CD14-positive monocyte (primary cell): ENCODE measurements around the gene URM1. TPM values are rescaled to one million over a fixed set of nuclear protein-coding genes. Genes with fewer than 3 reads are reported as not detected.

Source experiments
- DNase-seq, 3 donors: peaks; one replicate each; pipeline ENCODE4 v3.0.0-alpha.2; 2011 to 2022
- H2AFZ ChIP-seq: 2 replicates; pipeline ENCODE4 v1.6.0; 2012; ENCODE audit warnings: mild to moderate bottlenecking, low read depth, low read length, inconsistent platforms; ENCODE audit not compliant: insufficient read depth, poor library complexity, severe bottlenecking
- H3K27ac ChIP-seq, 2 donors: 1 replicate in 1 of 2; 2 replicates in 1 of 2; pipeline ENCODE4 v1.5.1; 2012 to 2013; ENCODE audit warnings: low read length in 2 of 2, control low read depth in 1 of 2, inconsistent platforms in 1 of 2, low read depth in 1 of 2, mild to moderate bottlenecking in 1 of 2
- H3K27me3 ChIP-seq, 2 donors: one replicate each; pipeline versions ENCODE4 v1.6.0 to v1.6.1; 2011 to 2013; ENCODE audit warnings: low read length in 2 of 2; ENCODE audit not compliant: control insufficient read depth in 2 of 2, insufficient read depth in 2 of 2
- H3K36me3 ChIP-seq, 2 donors: replicated peaks in 1 of 2; 1 replicate in 1 of 2; 2 replicates in 1 of 2; pipeline versions ENCODE4 v1.5.1 to v1.6.1; 2012 to 2013; ENCODE audit warnings: low read length in 2 of 2, control low read depth in 1 of 2, inconsistent platforms in 1 of 2, mild to moderate bottlenecking in 1 of 2; ENCODE audit not compliant: insufficient read depth in 2 of 2, control insufficient read depth in 1 of 2
- H3K4me1 ChIP-seq, 2 donors: 1 replicate in 1 of 2; 2 replicates in 1 of 2; pipeline versions ENCODE4 v1.5.1 to v1.6.1; 2012 to 2013; ENCODE audit warnings: low read length in 2 of 2, control low read depth in 1 of 2, inconsistent platforms in 1 of 2, mild to moderate bottlenecking in 1 of 2, moderate library complexity in 1 of 2; ENCODE audit not compliant: insufficient read depth in 2 of 2, control insufficient read depth in 1 of 2
- H3K4me2 ChIP-seq: replicated peaks from 2 replicates; pipeline ENCODE3; 2012; ENCODE audit warnings: low read length, moderate library complexity, mild to moderate bottlenecking; ENCODE audit not compliant: poor library complexity, severe bottlenecking; ENCODE audit errors: extremely low read depth
- H3K4me3 ChIP-seq, 3 experiments: fragments of 200-600 bp in 1 of 3; sonication (generic) in 1 of 3; replicated peaks in 1 of 3; 1 replicate in 2 of 3; 2 replicates in 1 of 3; pipeline ENCODE4 v1.5.1; 2011 to 2013; ENCODE audit warnings: low read length in 3 of 3, mild to moderate bottlenecking in 3 of 3, control low read depth in 2 of 3, low read depth in 2 of 3, inconsistent platforms in 1 of 3, moderate library complexity in 1 of 3
- H3K79me2 ChIP-seq: 2 replicates; pipeline ENCODE4 v1.6.0; 2012; ENCODE audit warnings: mild to moderate bottlenecking, control low read depth, inconsistent platforms, low read length, moderate library complexity; ENCODE audit not compliant: insufficient read depth
- H3K9ac ChIP-seq: 2 replicates; pipeline ENCODE4 v1.6.0; 2017; ENCODE audit warnings: low read length, mild to moderate bottlenecking; ENCODE audit not compliant: insufficient read depth, poor library complexity, severe bottlenecking
- H3K9me3 ChIP-seq, 2 donors: replicated peaks in 1 of 2; 1 replicate in 1 of 2; 2 replicates in 1 of 2; pipeline versions ENCODE4 v1.5.1 to v1.6.1; 2012 to 2013; ENCODE audit warnings: low read length in 2 of 2, control low read depth in 1 of 2; ENCODE audit not compliant: control insufficient read depth in 1 of 2, insufficient read depth in 1 of 2
- H4K20me1 ChIP-seq: 2 replicates; pipeline ENCODE4 v1.6.0; 2012; ENCODE audit warnings: mild to moderate bottlenecking, low read length, control low read depth, moderate library complexity; ENCODE audit not compliant: insufficient read depth
- H3K27ac Mint-ChIP-seq, 7 donors: one replicate each; pipeline ENCODE4 v1.8.0; 2020; ENCODE audit warnings: mild to moderate bottlenecking in 7 of 7, mixed read lengths in 7 of 7, moderate library complexity in 6 of 7, inconsistent platforms in 2 of 7
- H3K27me3 Mint-ChIP-seq, 3 donors: one replicate each; pipeline ENCODE4 v1.8.0; 2021 to 2022; ENCODE audit warnings: low read depth in 3 of 3, mild to moderate bottlenecking in 3 of 3, mixed read lengths in 3 of 3, moderate library complexity in 3 of 3, inconsistent platforms in 1 of 3
- H3K36me3 Mint-ChIP-seq, 2 donors: one replicate each; pipeline ENCODE4 v1.8.0; 2020; ENCODE audit warnings: mixed read lengths in 2 of 2, inconsistent platforms in 1 of 2, mild to moderate bottlenecking in 1 of 2
- H3K4me1 Mint-ChIP-seq: one replicate; pipeline ENCODE4 v1.8.0; 2020; ENCODE audit warnings: mild to moderate bottlenecking, mixed read lengths
- H3K4me3 Mint-ChIP-seq, 2 donors: one replicate each; pipeline ENCODE4 v1.8.0; 2020; ENCODE audit warnings: mild to moderate bottlenecking in 2 of 2, mixed read lengths in 2 of 2, moderate library complexity in 1 of 2
- H3K9me3 Mint-ChIP-seq, 7 donors: one replicate each; pipeline ENCODE4 v1.8.0; 2020 to 2022; ENCODE audit warnings: mixed read lengths in 7 of 7, mild to moderate bottlenecking in 6 of 7, moderate library complexity in 6 of 7, inconsistent platforms in 2 of 7
- CTCF ChIP-seq: fragments of 200-600 bp; IDR thresholded peaks from one replicate; pipeline ENCODE4 v1.8.0; 2022; ENCODE audit warnings: antibody characterized with exemption, mild to moderate bottlenecking
- WGBS: methylation state at CpG from one replicate; pipeline ENCODE4 v1.1.5; 2013; ENCODE audit warnings: missing lambda C conversion rate; ENCODE audit not compliant: insufficient coverage; 5-methylcytosine and 5-hydroxymethylcytosine counted together
- intact Hi-C, 2 donors: fragments of 100-400 bp; cut with micrococcal nuclease; formaldehyde crosslinking; loops; one replicate each; pipeline versions ENCODE4 v1.15.0 to v1.15.1; 2023
- polyA plus RNA-seq, 3 donors: library from polyadenylated mRNA; depleted of rRNA in 1 of 3; unstranded in 2 of 3; stranded (reverse) in 1 of 3; fragments of 300-500 nt in 2 of 3; fragments of >200 nt in 1 of 3; fragmentation: Illumina TruSeq in 2 of 3; gene quantifications; 1 replicate in 2 of 3; 2 replicates in 1 of 3; pipeline ENCODE4 v1.2.3, GENCODE V29; 2012 to 2021

The URM1 gene
- polyA plus RNA-seq, 3 donors: 37.5 to 39.7 (median 38.3) TPM

DNA sequence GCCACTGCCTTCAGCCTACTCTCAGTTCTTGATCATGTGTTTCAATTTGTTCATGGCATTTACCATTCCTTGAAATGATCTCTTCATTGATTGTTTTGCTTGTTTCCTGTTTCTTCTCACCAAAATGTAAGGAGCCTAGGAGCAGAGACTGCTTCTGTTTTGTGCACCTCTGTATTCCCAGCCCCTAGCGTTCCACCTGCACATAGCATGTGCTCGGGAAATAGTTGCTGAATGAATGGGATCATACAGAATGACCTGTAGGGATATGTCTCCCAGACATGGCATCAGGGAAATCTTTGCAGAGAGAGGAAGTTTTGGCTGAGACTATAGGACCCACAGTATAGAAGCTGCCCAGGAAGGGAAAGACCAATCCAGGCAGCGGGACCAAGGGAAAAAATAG is 43.3 kb downstream of the URM1 start:
- Histone ChIP-seq H2AFZ (no peak overlapping the region), H3K9ac (no peak overlapping the region), H3K27me3 (peaks cover 8 to 32% of the 10 kb centered on the region in 2 donors), H3K79me2 (no peaks in the 10 kb centered on the region), H3K4me1 (peaks cover 3 to 6% of the 10 kb centered on the region in 2 donors), H3K36me3 (no peaks in the 10 kb centered on the region), H3K4me2 (no peak overlapping the region), H3K9me3 (peaks cover 0 to 8% of the 10 kb centered on the region in 2 donors), H4K20me1 (no peaks in the 10 kb centered on the region), H3K27ac (no peak overlapping the region), H3K4me3 (no peak overlapping the region)
- peaks cover 14% of the 10 kb centered on the region for H3K4me1 Mint-ChIP-seq
- H3K27ac Mint-ChIP-seq: no peak overlapping the region
- peaks cover 44 to 67% (median 47%) of the 10 kb centered on the region in 3 donors for H3K27me3 Mint-ChIP-seq
- TF ChIP-seq CTCF: no peak
- H3K4me3 Mint-ChIP-seq: peak overlapping the region in 1 of 2 donors; percentile 9
- peaks cover 0 to 7% (median 1%) of the 10 kb centered on the region in 7 donors for H3K9me3 Mint-ChIP-seq
- no peak for DNase-seq
- intact Hi-C loops: loop anchor here in 1 of 2 donors (10.0 kb wide), 1 partner anchor 120 kb away; no protein-coding TSS in a partner anchor
- no peaks in the 10 kb centered on the region for H3K36me3 Mint-ChIP-seq
- WGBS: 57% methylated on average over 3 of the region's 3 CpGs

- Histone ChIP-seq H4K20me1 (no peaks in the 10 kb centered on the region), H3K27me3 (peaks cover 10 to 30% of the 10 kb centered on the region in 2 donors), H3K4me3 (no peak overlapping the region), H3K27ac (no peak overlapping the region), H3K4me1 (peaks cover 9 to 14% of the 10 kb centered on the region in 2 donors), H3K79me2 (no peaks in the 10 kb centered on the region), H3K36me3 (no peaks in the 10 kb centered on the region), H2AFZ (no peak overlapping the region), H3K9ac (no peak overlapping the region), H3K9me3 (peaks cover 0 to 12% of the 10 kb centered on the region in 2 donors), H3K4me2 (no peak overlapping the region)
- H3K36me3 Mint-ChIP-seq: no peaks in the 10 kb centered on the region
- peak overlapping the region in 1 of 2 donors; percentile 6 for H3K4me3 Mint-ChIP-seq
- H3K9me3 Mint-ChIP-seq: peaks cover 0 to 11% (median 4%) of the 10 kb centered on the region in 7 donors
- H3K27ac Mint-ChIP-seq: no peak overlapping the region
- H3K27me3 Mint-ChIP-seq: peaks cover 45 to 67% (median 48%) of the 10 kb centered on the region in 3 donors
- no peak for DNase-seq
- 100% methylated on average over 1 of the region's 2 CpGs for WGBS
- no peak for TF ChIP-seq CTCF
- peaks cover 20% of the 10 kb centered on the region for H3K4me1 Mint-ChIP-seq
- intact Hi-C loops: loop anchor here (5.0 to 10.0 kb wide), 2 partner anchors 53 to 120 kb away; no protein-coding TSS in a partner anchor
These were observed 44.1 kb downstream of the URM1 start for GRCh38 chr9:128415281-128415680.
